HepG2 (cell line): ENCODE measurements around the gene MSRB3. TPM values are rescaled to one million over a fixed set of nuclear protein-coding genes. Genes with fewer than 3 reads are reported as not detected.

Source experiments
- ATAC-seq: fragments of 200-7000 bp; cut with Tn5 transposase; 3 replicates; pipeline ENCODE4 v1.9.1; 2020; ENCODE audit warnings: mild to moderate bottlenecking, moderate library complexity
- BruUV-seq: library from RNA; stranded (reverse); fragments of 400-500 nt; replicated peaks from 2 replicates; lab custom pipeline; 2021; lab: Mats Ljungman, UMichigan
- CTCF ChIA-PET: fragments of 300-600 bp; formaldehyde crosslinking; extraction: SDS; loops from one replicate; lab custom pipeline; 2021; ENCODE audit warnings: low total read pairs, inconsistent platforms, low intra/inter-chr PET ratio; lab: Yijun Ruan, JAX
- POLR2A ChIA-PET: fragments of 350-600 bp; sonication (Branson Sonifier 250); formaldehyde crosslinking; loops from one replicate; lab custom pipeline; 2020; ENCODE audit warnings: antibody characterized with exemption, inconsistent platforms; lab: Yijun Ruan, JAX
- DNase-seq: peaks from one replicate; pipeline ENCODE4 v3.0.0-alpha.2; 2015; ENCODE audit warnings: low spot score
- FAIRE-seq: peaks from 3 replicates; lab custom pipeline; 2011; peaks lifted over from hg19 to GRCh38; lab: Jason Lieb, UNC
- H2AFZ ChIP-seq: one replicate; pipeline ENCODE4 v1.6.1; 2011; ENCODE audit warnings: low read length, inconsistent platforms
- H3K27ac ChIP-seq: fragments of 300-600 bp; 3 replicates; pipeline ENCODE4 v1.8.0; 2011; ENCODE audit warnings: mixed run types, mild to moderate bottlenecking, mixed read lengths, low read length, inconsistent platforms; ENCODE audit not compliant: insufficient read depth; ENCODE audit errors: extremely low read length
- H3K27me3 ChIP-seq, 2 experiments: fragments of 200-600 bp in 1 of 2; 2 replicates in 1 of 2; 3 replicates in 1 of 2; pipeline versions ENCODE4 v1.6.0 to v1.8.0; 2011; ENCODE audit warnings: low read length in 2 of 2, mild to moderate bottlenecking in 2 of 2, moderate library complexity in 2 of 2, inconsistent platforms in 1 of 2; ENCODE audit not compliant: insufficient read depth in 2 of 2, control insufficient read depth in 1 of 2
- H3K36me3 ChIP-seq, 2 experiments: fragments of 200-600 bp in 1 of 2; replicated peaks in 1 of 2; 2 replicates in 1 of 2; 3 replicates in 1 of 2; pipeline versions ENCODE4 v1.5.1 to v1.8.0; 2011; ENCODE audit warnings: low read length in 2 of 2, inconsistent platforms in 1 of 2; ENCODE audit not compliant: insufficient read depth in 2 of 2, control insufficient read depth in 1 of 2
- H3K4me1 ChIP-seq: 2 replicates; pipeline ENCODE4 v1.5.1; 2012; ENCODE audit warnings: low read length, inconsistent platforms; ENCODE audit not compliant: insufficient read depth
- H3K4me2 ChIP-seq: 2 replicates; pipeline ENCODE4 v1.6.0; 2011; ENCODE audit warnings: low read depth, low read length, inconsistent platforms
- H3K4me3 ChIP-seq, 3 experiments: fragments of 200-600 bp in 1 of 3; sonication (generic), shearing (Covaris generic) in 1 of 3; replicated peaks in 1 of 3; 2 replicates each; pipeline ENCODE4 v1.5.1; 2011 to 2016; ENCODE audit warnings: low read length in 3 of 3, inconsistent platforms in 2 of 3, low read depth in 2 of 3, mild to moderate bottlenecking in 2 of 3, control low read depth in 1 of 3, mixed read lengths in 1 of 3; ENCODE audit not compliant: insufficient read depth in 1 of 3
- H3K79me2 ChIP-seq: one replicate; pipeline ENCODE4 v1.6.1; 2011; ENCODE audit warnings: low read length, inconsistent platforms; ENCODE audit not compliant: insufficient read depth
- H3K9ac ChIP-seq: 2 replicates; pipeline ENCODE4 v1.6.0; 2011; ENCODE audit warnings: mild to moderate bottlenecking, low read depth, low read length, inconsistent platforms; ENCODE audit not compliant: insufficient read depth
- H3K9me3 ChIP-seq: 2 replicates; pipeline ENCODE4 v1.5.1; 2012; ENCODE audit warnings: mild to moderate bottlenecking, low read length
- H4K20me1 ChIP-seq: 2 replicates; pipeline ENCODE4 v1.6.0; 2011; ENCODE audit warnings: inconsistent platforms, mild to moderate bottlenecking, low read length, moderate library complexity; ENCODE audit not compliant: insufficient read depth
- FOXA3 ChIP-seq: IDR thresholded peaks from 2 replicates; pipeline ENCODE4 v1.6.1; 2016; ENCODE audit warnings: missing genetic modification reagents, missing compliant biosample characterization
- KDM2A ChIP-seq: sonication (generic); formaldehyde crosslinking; IDR thresholded peaks from 2 replicates; pipeline ENCODE4 v1.4.0; 2020; ENCODE audit warnings: low read depth, missing genetic modification reagents, borderline replicate concordance
- PHF8 ChIP-seq: sonication (generic); formaldehyde crosslinking; IDR thresholded peaks from 2 replicates; pipeline ENCODE4 v1.5.0; 2020; ENCODE audit warnings: missing genetic modification reagents
- RAD51 ChIP-seq: fragments of 450-650 bp; IDR thresholded peaks from 2 replicates; pipeline ENCODE4 v1.6.1; 2016; ENCODE audit warnings: borderline replicate concordance
- ZC3H13 ChIP-seq: sonication (generic); formaldehyde crosslinking; IDR thresholded peaks from 2 replicates; pipeline ENCODE4 v1.8.1; 2023; ENCODE audit warnings: mild to moderate bottlenecking, missing genetic modification reagents, moderate library complexity
- WGBS: methylation state at CpG from one replicate; pipeline ENCODE4 v1.1.6; 2017; ENCODE audit warnings: low lambda C conversion rate; 5-methylcytosine and 5-hydroxymethylcytosine counted together
- in situ Hi-C: cut with HindIII; loops from 2 replicates; pipeline ENCODE4 v1.10.0; 2017; ENCODE audit warnings: low pct_unique_long_range_greater_than_20kb; ENCODE audit not compliant: extremely low pct_ligation_motif_present
- intact Hi-C: fragments of 100-400 bp; cut with micrococcal nuclease; formaldehyde crosslinking; loops from one replicate; pipeline ENCODE4 v1.10.0; 2022; ENCODE audit not compliant: unreplicated experiment
- polyA plus RNA-seq, 8 experiments: library from polyadenylated mRNA; depleted of rRNA in 3 of 8; stranded (reverse) in 7 of 8; unstranded in 1 of 8; fragments of >200 nt; fragmentation: Illumina TruSeq in 4 of 8; extraction: Trizol in 4 of 8; gene quantifications; 2 replicates each; pipeline versions ENCODE4 v1.2.1 to v1.2.3, GENCODE V29; 2011 to 2016; ENCODE audit warnings: low read depth in 4 of 8, missing spikeins in 1 of 8, mixed read lengths in 1 of 8; ENCODE audit not compliant: insufficient read depth in 1 of 8
- total RNA-seq, 5 experiments: library from RNA; depleted of rRNA; stranded (reverse); fragments of >200 nt; fragmentation: Illumina TruSeq; extraction: Trizol; gene quantifications; 2 replicates each; pipeline ENCODE4 v1.2.3, GENCODE V29; 2016; ENCODE audit warnings: low read depth in 1 of 5
- TF ChIP-seq, protein P1 (sequence below): sonication (generic); formaldehyde crosslinking; IDR thresholded peaks from 2 replicates; pipeline ENCODE4 v1.5.1; 2020; ENCODE audit warnings: mild to moderate bottlenecking, missing genetic modification reagents, borderline replicate concordance
- TF ChIP-seq, protein P2 (sequence below): sonication (generic); formaldehyde crosslinking; IDR thresholded peaks from 2 replicates; pipeline ENCODE4 v1.5.1; 2020; ENCODE audit warnings: missing genetic modification reagents, mild to moderate bottlenecking, borderline replicate concordance

Gene MSRB3
- total and polyA plus RNA-seq, 2 of the 13 experiments (the other 11 are each of a cell fraction or from before 2014, with no cell fraction given), result 1.5 to 1.9 TPM

DNA sequence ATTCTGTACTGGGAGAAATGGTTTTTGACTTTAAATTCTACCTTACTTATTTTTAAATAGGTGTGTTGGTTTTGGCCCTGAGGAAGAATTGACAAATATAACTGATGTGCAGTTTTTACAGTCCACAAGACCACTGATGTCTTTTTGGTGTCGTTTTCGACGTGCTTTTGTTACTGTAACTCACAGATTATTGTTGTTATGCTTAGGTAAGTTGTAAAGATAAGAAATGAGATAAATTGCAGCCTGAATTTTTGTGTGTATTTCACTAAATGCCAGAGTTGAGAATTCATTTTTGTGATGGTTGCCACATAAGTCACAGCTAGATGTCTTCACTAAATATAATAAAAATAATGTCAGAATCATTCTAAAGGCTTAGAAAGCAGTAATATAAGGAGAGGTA lies 39.9 kb upstream of the MSRB3 start:
- H3K4me1 ChIP-seq, result no peaks in the 10 kb centered on the region
- intact Hi-C loops (loop anchor here (5.0 kb wide), 1 partner anchor 66 kb away; no protein-coding TSS in a partner anchor), in situ Hi-C loops (no loop called here)
- H3K9ac ChIP-seq, result no peak overlapping the region
- no peak overlapping the region for H3K27ac ChIP-seq
- CTCF ChIA-PET, result no interaction called here
- no peak overlapping the region for H3K4me3 ChIP-seq
- BruUV-seq, result no TSS peak
- no peaks in the 10 kb centered on the region for H4K20me1 ChIP-seq
- WGBS, result 99% methylated on average over 3 of the region's 3 CpGs
- no peaks in the 10 kb centered on the region for H3K9me3 ChIP-seq
- POLR2A ChIA-PET, result no interaction called here
- DNase-seq (no peak), FAIRE-seq (no peak), ATAC-seq (no peak)
- H3K79me2 ChIP-seq, result no peaks in the 10 kb centered on the region
- no peak for TF ChIP-seq RAD51
- TF ChIP-seq, protein P1, sequence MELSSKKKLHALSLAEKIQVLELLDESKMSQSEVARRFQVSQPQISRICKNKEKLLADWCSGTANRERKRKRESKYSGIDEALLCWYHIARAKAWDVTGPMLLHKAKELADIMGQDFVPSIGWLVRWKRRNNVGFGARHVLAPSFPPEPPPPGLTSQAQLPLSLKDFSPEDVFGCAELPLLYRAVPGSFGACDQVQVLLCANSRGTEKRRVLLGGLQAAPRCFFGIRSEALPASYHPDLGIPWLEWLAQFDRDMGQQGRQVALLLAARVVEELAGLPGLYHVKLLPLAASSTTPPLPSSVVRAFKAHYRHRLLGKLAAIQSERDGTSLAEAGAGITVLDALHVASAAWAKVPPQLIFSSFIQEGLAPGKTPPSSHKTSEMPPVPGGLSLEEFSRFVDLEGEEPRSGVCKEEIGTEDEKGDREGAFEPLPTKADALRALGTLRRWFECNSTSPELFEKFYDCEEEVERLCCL (CRISPR knock-in tag), result no peak
- TF ChIP-seq FOXA3 (CRISPR knock-in tag), result no peak
- TF ChIP-seq KDM2A (CRISPR knock-in tag), result no peak
- no peak for TF ChIP-seq PHF8 (CRISPR knock-in tag)
- TF ChIP-seq, protein P2, sequence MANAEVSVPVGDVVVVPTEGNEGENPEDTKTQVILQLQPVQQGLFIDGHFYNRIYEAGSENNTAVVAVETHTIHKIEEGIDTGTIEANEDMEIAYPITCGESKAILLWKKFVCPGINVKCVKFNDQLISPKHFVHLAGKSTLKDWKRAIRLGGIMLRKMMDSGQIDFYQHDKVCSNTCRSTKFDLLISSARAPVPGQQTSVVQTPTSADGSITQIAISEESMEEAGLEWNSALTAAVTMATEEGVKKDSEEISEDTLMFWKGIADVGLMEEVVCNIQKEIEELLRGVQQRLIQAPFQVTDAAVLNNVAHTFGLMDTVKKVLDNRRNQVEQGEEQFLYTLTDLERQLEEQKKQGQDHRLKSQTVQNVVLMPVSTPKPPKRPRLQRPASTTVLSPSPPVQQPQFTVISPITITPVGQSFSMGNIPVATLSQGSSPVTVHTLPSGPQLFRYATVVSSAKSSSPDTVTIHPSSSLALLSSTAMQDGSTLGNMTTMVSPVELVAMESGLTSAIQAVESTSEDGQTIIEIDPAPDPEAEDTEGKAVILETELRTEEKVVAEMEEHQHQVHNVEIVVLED (CRISPR knock-in tag), result no peak
- TF ChIP-seq ZC3H13 (CRISPR knock-in tag), result no peak
- no peak overlapping the region for H3K4me2 ChIP-seq
- no peaks in the 10 kb centered on the region for H3K27me3 ChIP-seq
- no peak overlapping the region for H2AFZ ChIP-seq
- peaks cover 6 to 31% of the 10 kb centered on the region in 2 experiments; a peak in 4 of 5 replicates for H3K36me3 ChIP-seq
